WTC11 (cell line): Measurements from ENCODE around the gene KAZN.

Source experiments
- CREM ChIP-seq: sonication (generic); formaldehyde crosslinking; IDR thresholded peaks from 2 replicates; pipeline ENCODE4 v1.8.1; 2022; ENCODE audit warnings: mild to moderate bottlenecking, missing genetic modification reagents, moderate library complexity
- CTCF ChIP-seq: fragments of 200-600 bp; IDR thresholded peaks from 2 replicates; pipeline ENCODE4 v1.8.0; 2022; ENCODE audit warnings: antibody characterized with exemption
- NFYB ChIP-seq: sonication (generic); formaldehyde crosslinking; conservative IDR thresholded peaks from 2 replicates; pipeline ENCODE4 v1.8.0; 2022; ENCODE audit warnings: low read depth, missing genetic modification reagents
- SMAD3 ChIP-seq: sonication (generic); formaldehyde crosslinking; IDR thresholded peaks from 2 replicates; pipeline ENCODE4 v1.8.0; 2022; ENCODE audit warnings: missing genetic modification reagents, mild to moderate bottlenecking, borderline replicate concordance
- SP1 ChIP-seq: sonication (generic); formaldehyde crosslinking; conservative IDR thresholded peaks from 2 replicates; pipeline ENCODE4 v1.8.1; 2022; ENCODE audit warnings: missing genetic modification reagents
- TCF7 ChIP-seq: sonication (generic); formaldehyde crosslinking; IDR thresholded peaks from 2 replicates; pipeline ENCODE4 v1.8.0; 2022; ENCODE audit warnings: mild to moderate bottlenecking, low read depth, missing genetic modification reagents, moderate library complexity
- ZNF232 ChIP-seq: sonication (generic); formaldehyde crosslinking; IDR thresholded peaks from 2 replicates; pipeline ENCODE4 v1.8.0; 2022; ENCODE audit warnings: mild to moderate bottlenecking, missing genetic modification reagents
- ZNF263 ChIP-seq: sonication (generic); formaldehyde crosslinking; IDR thresholded peaks from 2 replicates; pipeline ENCODE4 v1.8.1; 2022; ENCODE audit warnings: low read depth, mild to moderate bottlenecking, moderate library complexity, missing genetic modification reagents

- TF ChIP-seq SP1 (CRISPR knock-in tag): no peak
- no peak for TF ChIP-seq NFYB (CRISPR knock-in tag)
- no peak for TF ChIP-seq ZNF232 (CRISPR knock-in tag)
- TF ChIP-seq SMAD3 (CRISPR knock-in tag): no peak
- no peak for TF ChIP-seq CREM (CRISPR knock-in tag)
- no peak for TF ChIP-seq TCF7 (CRISPR knock-in tag)
- no peak for TF ChIP-seq ZNF263
- no peak for TF ChIP-seq CTCF
These were observed 176.5 kb downstream of the KAZN start for GRCh38 chr1:14774988-14775387.
